Colonic mucosa (tissue), 4 donors: ENCODE data around the gene PLEK. TPM values are rescaled to one million over a fixed set of nuclear protein-coding genes. Genes with fewer than 3 reads are reported as not detected.

Source experiments
- DNase-seq: peaks from one replicate; pipeline ENCODE4 v3.0.0-alpha.2; 2020
- H3K27ac ChIP-seq: fragments of 200-600 bp; one replicate; pipeline ENCODE4 v1.8.0; 2021
- H3K27me3 ChIP-seq: fragments of 200-600 bp; one replicate; pipeline ENCODE4 v1.8.0; 2021
- H3K36me3 ChIP-seq: fragments of 200-600 bp; one replicate; pipeline ENCODE4 v1.8.0; 2021
- H3K4me1 ChIP-seq: fragments of 200-600 bp; one replicate; pipeline ENCODE4 v1.8.0; 2021; ENCODE audit warnings: mild to moderate bottlenecking
- H3K4me3 ChIP-seq: fragments of 200-600 bp; one replicate; pipeline ENCODE4 v1.8.0; 2021
- H3K9ac ChIP-seq, 2 donors: one replicate each; pipeline ENCODE4 v1.7.0; 2013; ENCODE audit warnings: control low read depth in 2 of 2, low read depth in 2 of 2, low read length in 2 of 2
- H3K9me3 ChIP-seq: fragments of 200-600 bp; one replicate; pipeline ENCODE4 v1.8.0; 2021
- CTCF ChIP-seq: fragments of 200-600 bp; IDR thresholded peaks from one replicate; pipeline ENCODE4 v1.8.0; 2022; ENCODE audit warnings: antibody characterized with exemption, mild to moderate bottlenecking
- intact Hi-C: fragments of 100-400 bp; cut with DNase I; formaldehyde crosslinking; loops from one replicate; pipeline ENCODE4 v1.14.1; 2022
- total RNA-seq, 2 donors: library from RNA; stranded (reverse); fragmentation: NEBNext Ultra II Directional in 1 of 2; extraction: Animal tissue kit (Norgen Biotek cat#: 25700) in 1 of 2; gene quantifications; one replicate each; pipeline ENCODE4 v1.2.1, GENCODE V29; 2021
- donor health status: healthy.
- donor health status: DM: no; HTN: no; CAD: no.
- donor health status: DM: no; HTN: no; CAD: no.

PLEK gene
- total RNA-seq, 2 donors from 2014 or later = 2.6 to 5.1 TPM

GRCh38 chr2:68403199-68403644 is 38.1 kb downstream of the PLEK start:
- TF ChIP-seq CTCF = no peak
- no peaks in the 10 kb centered on the region for H3K9me3 ChIP-seq
- no peaks in the 10 kb centered on the region for H3K4me1 ChIP-seq
- no peaks in the 10 kb centered on the region for H3K27me3 ChIP-seq
- H3K4me3 ChIP-seq = no peak overlapping the region
- H3K36me3 ChIP-seq = no peaks in the 10 kb centered on the region
- intact Hi-C loops = no loop called here
- H3K9ac ChIP-seq = no peak overlapping the region
- DNase-seq = no peak
- H3K27ac ChIP-seq = no peak overlapping the region

GRCh38 chr2:68404164-68404563 is 39.1 kb downstream of the PLEK start:
- H3K27me3 ChIP-seq = no peaks in the 10 kb centered on the region
- no peak overlapping the region for H3K9ac ChIP-seq
- TF ChIP-seq CTCF = no peak
- intact Hi-C loops = no loop called here
- no peak overlapping the region for H3K4me3 ChIP-seq
- no peak overlapping the region for H3K27ac ChIP-seq
- H3K9me3 ChIP-seq = no peaks in the 10 kb centered on the region
- DNase-seq = no peak
- H3K4me1 ChIP-seq = no peaks in the 10 kb centered on the region
- H3K36me3 ChIP-seq = no peaks in the 10 kb centered on the region

GRCh38 chr2:68404893-68405799 is 40.1 kb downstream of the PLEK start:
- Histone ChIP-seq H3K9ac (no peak overlapping the region), H3K27ac (no peak overlapping the region), H3K9me3 (no peaks in the 10 kb centered on the region), H3K4me3 (no peak overlapping the region), H3K36me3 (no peaks in the 10 kb centered on the region), H3K4me1 (no peaks in the 10 kb centered on the region), H3K27me3 (no peaks in the 10 kb centered on the region)
- DNase-seq = no peak
- no peak for TF ChIP-seq CTCF
- intact Hi-C loops = no loop called here

GRCh38 chr2:68411397-68412126 is 46.5 kb downstream of the PLEK start:
- Histone ChIP-seq H3K9ac (no peak overlapping the region), H3K27ac (no peak overlapping the region), H3K36me3 (no peaks in the 10 kb centered on the region), H3K4me1 (no peaks in the 10 kb centered on the region), H3K4me3 (no peak overlapping the region), H3K9me3 (no peaks in the 10 kb centered on the region), H3K27me3 (no peaks in the 10 kb centered on the region)
- DNase-seq = no peak
- no peak for TF ChIP-seq CTCF
- intact Hi-C loops = no loop called here

GRCh38 chr2:68412127-68412819 is 47.2 kb downstream of the PLEK start:
- H3K9ac ChIP-seq = no peak overlapping the region
- H3K9me3 ChIP-seq = no peaks in the 10 kb centered on the region
- H3K27ac ChIP-seq = no peak overlapping the region
- intact Hi-C loops = no loop called here
- no peaks in the 10 kb centered on the region for H3K4me1 ChIP-seq
- H3K27me3 ChIP-seq = no peaks in the 10 kb centered on the region
- H3K4me3 ChIP-seq = no peak overlapping the region
- no peak for DNase-seq
- TF ChIP-seq CTCF = no peak
- no peaks in the 10 kb centered on the region for H3K36me3 ChIP-seq
